Midbrain (tissue), 1 donor: ENCODE measurements around the gene DNMT3A.

ENCODE experiments used
- DNase-seq: peaks from one replicate; lab custom pipeline; 2025; lab: John Stamatoyannopoulos, UW

The DNMT3A gene

DNA sequence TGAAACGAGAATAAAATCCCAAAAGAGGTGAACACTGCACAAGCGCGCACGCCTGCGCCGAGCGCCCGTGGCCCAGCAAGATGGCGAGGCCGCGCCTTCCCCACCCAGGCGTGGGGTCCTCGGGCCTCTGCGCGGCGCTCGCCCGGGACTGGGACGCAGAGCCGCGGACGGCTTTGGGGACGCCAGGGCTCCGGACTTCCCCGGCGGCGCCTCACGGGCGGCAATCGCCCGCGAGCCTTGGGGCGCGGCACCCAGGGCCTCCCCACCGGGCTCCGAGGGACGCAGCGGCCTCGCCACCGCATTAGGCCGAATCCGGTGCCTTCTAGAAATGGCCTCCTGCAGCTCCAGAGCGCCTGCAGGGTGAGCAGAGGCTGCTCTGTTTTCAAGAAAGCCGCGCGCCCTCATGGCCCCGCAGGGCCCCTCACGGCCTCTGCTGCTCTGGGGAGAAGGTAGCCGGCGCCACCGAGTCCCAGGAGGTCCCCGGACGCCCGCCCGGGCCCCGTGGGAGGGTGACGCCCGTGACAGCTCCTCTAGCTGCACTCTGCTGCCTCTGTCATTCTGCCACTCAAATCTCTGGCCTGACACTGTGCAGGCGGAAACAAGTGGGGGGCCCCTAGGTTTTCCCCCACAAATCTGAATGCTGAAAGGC, 137.4 kb downstream of the DNMT3A start:
- no peak for DNase-seq

DNA sequence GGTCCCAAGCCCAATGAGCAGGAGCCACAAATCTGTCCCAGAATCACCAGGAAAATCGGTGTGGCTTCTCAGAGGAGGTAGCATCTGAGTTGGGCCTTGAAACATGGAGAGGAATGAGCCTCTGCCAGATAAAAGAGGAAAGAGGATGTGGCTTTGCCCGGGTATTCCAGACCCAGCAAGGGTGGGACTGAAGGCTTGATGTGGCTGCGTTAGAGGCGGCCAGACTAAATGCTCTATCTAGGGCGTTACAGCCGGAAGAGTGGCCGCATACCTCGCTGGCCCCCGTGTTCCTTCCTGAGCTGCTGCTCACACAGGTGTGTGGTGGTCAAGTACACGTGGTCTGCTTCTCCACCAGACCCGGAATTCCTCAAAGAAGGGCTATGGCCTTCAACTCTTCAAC, 139.4 kb downstream of the DNMT3A start:
- no peak for DNase-seq

DNA sequence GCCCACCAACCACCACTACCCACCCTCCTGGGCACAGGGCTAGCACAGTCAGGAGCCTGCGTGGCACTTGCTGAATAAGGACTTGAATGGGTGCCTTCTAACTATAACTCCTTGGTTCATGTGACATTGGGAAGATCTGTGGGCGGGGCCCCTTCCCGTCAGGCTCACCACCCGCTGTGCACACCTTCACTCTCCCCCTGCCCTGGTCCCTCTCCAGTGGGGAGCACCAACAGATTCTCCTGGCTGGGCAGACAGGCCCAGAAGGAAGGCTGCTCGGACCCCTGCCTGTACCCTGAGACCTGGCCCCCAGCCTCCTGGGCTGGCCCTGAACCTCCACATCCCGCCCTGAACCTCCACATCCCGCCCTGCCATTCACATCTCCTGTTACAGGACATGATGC, 139.9 kb downstream of the DNMT3A start:
- DNase-seq, result no peak

DNA sequence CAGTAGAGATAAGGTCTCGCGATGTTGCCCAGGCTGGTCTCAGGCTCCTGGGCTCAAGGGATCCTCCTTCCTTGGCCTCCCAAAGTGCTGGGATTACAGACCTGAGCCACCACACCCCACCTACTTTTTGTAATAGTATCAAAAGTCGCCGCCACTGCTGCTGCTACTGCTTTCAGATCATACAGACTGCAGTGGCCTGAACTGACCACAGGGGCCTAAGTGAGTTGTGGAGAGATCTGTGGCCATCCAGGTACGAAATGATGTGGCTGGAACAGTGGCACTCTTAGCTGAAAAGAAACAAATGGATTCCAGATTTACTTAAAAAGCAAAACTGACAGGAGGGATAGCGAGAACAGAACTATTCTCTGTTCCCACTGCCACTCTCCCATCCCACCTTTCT, 140.5 kb downstream of the DNMT3A start:
- DNase-seq, result no peak

DNA sequence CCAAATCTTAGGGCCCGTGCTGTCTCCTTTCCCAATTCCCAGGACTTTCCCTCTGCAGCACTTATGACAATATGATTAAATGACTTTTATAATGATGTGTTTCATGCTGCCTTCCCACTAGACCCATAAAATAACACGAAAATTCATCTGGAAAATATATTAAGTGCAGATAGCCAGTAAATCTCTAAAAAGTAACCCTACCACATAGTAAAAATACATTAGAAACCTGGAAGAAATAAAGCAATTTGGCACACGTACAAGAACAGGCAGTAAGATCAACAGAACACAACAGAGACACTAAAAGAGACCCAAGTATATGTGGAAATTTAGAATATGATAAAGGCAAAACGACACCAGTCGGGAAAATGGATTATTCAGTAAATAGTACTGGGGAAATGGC, 143.1 kb downstream of the DNMT3A start:
- no peak for DNase-seq

DNA sequence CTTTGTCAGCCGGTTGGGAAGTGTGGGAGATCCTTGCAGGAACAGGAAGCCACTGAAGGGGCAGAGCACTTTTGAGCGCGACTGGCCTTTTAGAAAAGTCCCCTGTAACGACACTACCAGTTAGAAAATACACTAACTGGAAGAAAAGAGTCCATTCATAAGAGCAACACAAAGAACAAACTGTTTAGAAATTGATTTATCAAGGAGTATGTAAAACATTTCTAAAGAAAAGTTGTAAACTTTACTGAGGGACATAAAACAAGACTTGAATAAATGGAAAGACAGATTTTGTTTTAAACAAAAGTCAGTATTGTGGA, 143.6 kb downstream of the DNMT3A start:
- DNase-seq, result no peak

DNA sequence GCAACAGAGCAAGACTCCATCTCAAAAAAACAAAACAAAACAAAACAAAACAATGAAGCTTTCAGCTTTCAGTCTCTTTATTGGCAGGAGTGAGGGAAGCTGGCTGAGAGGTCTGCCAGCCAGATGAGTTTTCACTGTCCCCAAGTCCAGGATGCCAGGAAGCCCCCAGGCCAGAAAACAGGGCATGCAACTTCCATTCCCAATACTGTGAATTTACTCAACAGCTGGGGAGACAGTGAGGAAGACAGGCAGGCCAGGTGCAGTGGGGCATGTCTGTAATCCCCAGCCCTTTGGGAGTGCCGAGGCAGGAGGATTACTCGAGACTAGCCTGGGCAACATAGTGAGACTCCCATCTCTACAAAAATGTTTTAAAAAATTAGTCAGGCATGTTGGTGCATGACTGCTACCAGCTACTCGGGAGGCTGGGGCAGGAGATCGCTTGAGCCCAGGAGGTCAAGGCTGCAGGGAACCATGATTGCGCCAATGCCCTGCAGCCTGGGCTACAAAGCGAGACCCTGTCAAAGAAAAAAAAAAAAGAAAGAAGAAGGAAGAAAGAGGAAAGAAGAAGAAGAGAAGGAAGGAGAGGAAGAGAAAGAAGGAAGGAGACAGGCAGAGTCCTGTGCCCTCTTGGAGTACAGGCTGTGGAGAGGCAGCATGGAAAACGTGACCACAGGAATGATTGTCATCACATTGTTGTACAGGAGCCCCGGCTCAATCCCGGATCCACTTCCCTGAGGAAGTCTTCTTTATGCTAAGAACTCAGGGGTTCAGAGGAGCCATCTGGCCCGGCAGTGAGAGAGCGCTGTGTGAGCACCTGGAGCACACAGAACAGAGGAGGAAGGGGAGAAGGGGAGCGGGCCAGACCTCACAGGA, 144.2 kb downstream of the DNMT3A start:
- no peak for DNase-seq

DNA sequence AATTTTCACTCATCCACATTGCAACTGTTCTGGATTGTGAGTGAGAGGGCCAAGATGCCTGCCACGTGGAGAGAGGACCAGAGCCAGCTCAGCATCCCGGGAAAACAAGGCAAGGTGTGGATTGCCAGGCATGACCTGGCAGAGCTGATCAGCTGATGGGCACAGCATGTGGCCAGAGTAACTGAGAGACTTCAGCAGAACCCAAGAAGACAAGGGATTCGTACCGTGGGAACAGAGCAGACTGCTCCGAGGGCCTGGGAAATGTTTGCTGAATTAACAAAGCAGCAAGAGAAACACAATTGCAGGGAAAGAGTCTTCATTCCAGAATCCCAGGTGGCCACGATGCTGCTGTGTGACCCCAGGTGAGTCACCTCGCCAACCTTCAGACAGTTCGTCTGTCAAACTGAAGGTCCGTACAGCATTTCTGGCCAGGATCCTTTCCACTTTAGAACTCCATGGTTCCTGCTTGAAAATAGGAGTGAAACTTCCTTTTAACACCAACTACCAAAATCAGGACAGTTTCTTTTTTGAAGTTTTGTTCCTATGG, 147.1 kb downstream of the DNMT3A start:
- DNase-seq, result no peak

DNA sequence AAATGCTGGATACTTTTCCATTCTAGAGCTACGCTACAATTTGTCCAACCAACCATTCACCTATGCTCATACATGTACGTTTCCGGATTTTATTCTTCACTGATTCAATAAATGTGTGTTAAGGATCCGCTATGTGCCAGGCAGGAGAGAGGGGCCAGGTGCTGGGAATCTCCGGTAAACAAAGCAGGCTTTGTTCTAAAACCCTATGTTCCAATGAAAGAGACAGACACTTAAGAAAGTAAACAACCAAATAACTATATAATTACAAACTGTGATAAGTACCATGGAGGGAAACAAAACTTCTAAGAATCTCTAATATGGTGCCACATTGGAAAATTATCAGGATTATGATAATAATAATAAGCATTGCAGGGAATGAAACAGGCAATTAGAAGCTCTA, 151.2 kb downstream of the DNMT3A start:
- no peak for DNase-seq

DNA sequence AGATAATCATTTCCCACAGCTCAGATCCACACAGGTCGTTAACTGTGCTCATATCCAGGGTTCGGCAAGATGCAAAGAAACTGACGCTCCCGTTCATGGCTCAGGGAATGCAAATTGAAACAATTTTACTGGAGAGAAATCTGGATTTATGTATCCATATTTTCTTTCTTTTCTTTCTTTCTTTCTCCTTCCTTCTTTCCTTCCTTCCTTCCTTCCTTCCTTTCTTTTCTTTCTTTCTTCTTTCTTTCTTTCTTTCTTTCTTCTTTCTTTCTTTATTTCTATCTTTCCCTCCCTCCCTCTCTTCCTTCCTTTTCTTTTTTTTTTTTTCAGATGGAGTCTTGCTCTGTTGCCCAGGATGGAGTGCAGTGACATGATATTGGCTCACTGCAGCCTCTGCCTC, 153.3 kb downstream of the DNMT3A start:
- no peak for DNase-seq

DNA sequence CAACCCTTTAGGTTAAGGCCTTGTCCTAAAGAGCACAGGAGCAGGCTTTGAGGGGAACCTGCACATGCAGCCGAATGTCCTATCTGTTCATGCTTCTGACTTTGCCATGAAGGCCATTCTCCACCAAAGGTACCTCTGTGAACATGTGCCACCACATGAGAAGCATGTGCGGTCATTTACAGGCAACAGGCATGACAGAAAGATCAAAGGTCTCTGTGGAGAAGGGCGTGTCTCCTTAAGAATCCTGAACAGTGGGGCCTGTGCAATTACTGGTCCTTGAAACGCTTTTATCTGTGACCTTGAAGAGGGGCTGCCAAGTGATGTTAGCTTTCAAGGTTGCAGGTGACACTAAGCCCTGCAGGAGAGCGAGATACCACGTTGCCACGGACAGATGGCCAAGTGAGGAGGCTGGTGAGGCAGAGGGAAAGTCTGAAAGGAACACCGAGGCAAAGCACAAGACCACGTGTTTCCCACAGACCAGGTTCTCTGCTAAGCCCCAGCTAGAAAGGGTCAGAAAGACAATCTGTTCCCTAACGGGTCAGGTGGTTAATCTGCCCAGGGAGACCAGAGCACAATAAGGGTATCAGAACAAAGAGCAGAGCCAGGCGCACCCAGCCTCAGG, 153.9 kb downstream of the DNMT3A start:
- no peak for DNase-seq

DNA sequence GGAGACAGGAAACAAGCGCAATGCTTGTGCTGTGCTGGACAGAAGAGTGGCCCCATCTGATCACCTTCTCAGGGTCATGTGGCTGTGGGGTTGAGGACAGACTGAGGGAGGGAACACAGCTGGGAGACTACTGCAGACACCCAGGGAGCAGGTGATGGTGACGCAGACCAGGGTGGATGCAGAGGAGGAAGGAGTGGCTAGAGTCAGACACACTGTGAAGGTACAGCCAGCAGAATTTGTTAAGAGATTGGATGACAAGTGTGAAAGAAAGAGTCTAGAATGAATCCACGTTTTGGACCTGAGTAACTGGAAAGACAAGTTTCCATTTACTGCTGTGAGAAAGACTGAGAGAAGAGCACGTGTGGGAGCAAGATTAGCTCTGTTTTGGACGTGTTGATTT, 157.5 kb downstream of the DNMT3A start:
- DNase-seq, result no peak

DNA sequence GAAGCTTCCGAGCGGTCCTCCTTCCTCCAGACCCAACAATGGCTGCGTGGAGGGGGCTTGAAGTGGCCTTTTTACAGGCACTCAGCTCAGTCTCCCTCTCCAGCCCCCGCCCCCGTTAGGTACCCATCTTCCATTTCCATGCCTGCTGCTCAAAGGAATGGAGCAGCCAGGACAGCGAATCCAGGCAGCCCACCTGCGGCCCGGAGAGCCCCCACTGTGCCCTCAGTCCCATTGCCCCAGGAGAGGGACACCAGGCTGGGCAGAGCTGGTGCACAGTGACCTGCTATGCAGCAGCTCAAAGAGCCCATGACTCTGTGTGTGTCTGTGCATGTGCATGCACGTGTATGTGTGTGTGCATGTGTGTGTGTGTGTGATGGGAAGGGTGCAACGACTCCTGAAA, 162.7 kb downstream of the DNMT3A start:
- DNase-seq, result no peak
